Embryonic facial prominence (tissue), 1 donor: ENCODE data around the gene F8.

Experiments used
- DNase-seq: peaks from one replicate; pipeline ENCODE4 v3.0.0-alpha.2; 2016; ENCODE audit errors: extremely low spot score

The F8 gene

GRCh38 chrX:155022585-155022984, at the start of gene F8:
TSS of gene F8 (minus strand) at chrX:155022723. CDS start at chrX:155022552, 171 bp downstream.
- DNase-seq: no peak

GRCh38 chrX:155071694-155072280, 49.3 kb upstream of the F8 start:
- DNase-seq: no peak

GRCh38 chrX:155070975-155071693, 48.6 kb upstream of the F8 start, which contains the start of the genes BRCC3, CMC4 and MTCP1:
TSS of gene BRCC3 (plus strand) at chrX:155071508. CDS start at chrX:155071528, 20 bp downstream.
TSS of gene CMC4 (minus strand) at chrX:155071136. CDS start at chrX:155064023, 7,113 bp downstream.
TSS of gene MTCP1 (minus strand) at chrX:155071136. CDS start at chrX:155066010, 5,126 bp downstream.
- peak; percentile 9 for DNase-seq

- no peak for DNase-seq
These were observed 48.1 kb upstream of the F8 start for GRCh38 chrX:155070663-155070974.

GRCh38 chrX:155070038-155070437, 47.5 kb upstream of the F8 start:
- no peak for DNase-seq

- DNase-seq: no peak
These were observed 46.9 kb upstream of the F8 start for GRCh38 chrX:155069414-155069813.

GRCh38 chrX:155068165-155068564, 45.6 kb upstream of the F8 start:
- no peak for DNase-seq

GRCh38 chrX:155065035-155065734, 42.7 kb upstream of the F8 start:
- DNase-seq: no peak

- no peak for DNase-seq
These were observed 39.2 kb upstream of the F8 start for GRCh38 chrX:155061760-155062159.

- DNase-seq: no peak
These were observed 34.6 kb upstream of the F8 start for GRCh38 chrX:155056877-155057792.

- no peak for DNase-seq
These were observed 33.9 kb upstream of the F8 start for GRCh38 chrX:155056471-155056870.

GRCh38 chrX:155055494-155055893, 33.0 kb upstream of the F8 start:
- DNase-seq: no peak

GRCh38 chrX:155054255-155054654, 31.7 kb upstream of the F8 start:
- DNase-seq: no peak

- no peak for DNase-seq
These were observed 31.1 kb upstream of the F8 start for GRCh38 chrX:155053656-155054055.

- no peak for DNase-seq
These were observed 30.4 kb upstream of the F8 start for GRCh38 chrX:155052738-155053498.

GRCh38 chrX:155048977-155049619, 26.6 kb upstream of the F8 start:
- no peak for DNase-seq

GRCh38 chrX:155046811-155047528, 24.4 kb upstream of the F8 start:
- DNase-seq: no peak

GRCh38 chrX:155046129-155046810, 23.7 kb upstream of the F8 start:
- DNase-seq: no peak

GRCh38 chrX:155035688-155036087, 13.2 kb upstream of the F8 start:
- no peak for DNase-seq
